Natural killer cell (primary cell): ENCODE measurements around the gene KRTAP5-2. TPM values are rescaled to one million over a fixed set of nuclear protein-coding genes. Genes with fewer than 3 reads are reported as not detected.
"Not testable (repeated sequence)": the region's sequence is repeated elsewhere in the genome, so short reads cannot be mapped to it uniquely, and the experiment has no call there.

Experiments
- ATAC-seq, 3 donors: fragments of 150-1000 bp in 2 of 3; fragments of 200-7000 bp in 1 of 3; cut with Tn5 transposase; 1 replicate in 1 of 3; 2 replicates in 2 of 3; pipeline ENCODE4 v1.10.0; 2021; ENCODE audit warnings: mild to moderate bottlenecking in 2 of 3, moderate library complexity in 2 of 3
- DNase-seq, 2 donors: peaks; one replicate each; pipeline versions ENCODE4 v3.0.0 to v3.0.0-alpha.2; 2013 to 2021; ENCODE audit warnings: mixed read lengths in 1 of 2
- H3K27ac ChIP-seq: one replicate; pipeline ENCODE4 v1.5.1; 2013; ENCODE audit warnings: mild to moderate bottlenecking, low read length
- H3K27me3 ChIP-seq: one replicate; pipeline ENCODE4 v1.6.1; 2013; ENCODE audit warnings: low read length; ENCODE audit not compliant: control insufficient read depth, insufficient read depth
- H3K36me3 ChIP-seq: one replicate; pipeline ENCODE4 v1.6.1; 2013; ENCODE audit warnings: low read length; ENCODE audit not compliant: control insufficient read depth, insufficient read depth
- H3K4me1 ChIP-seq: one replicate; pipeline ENCODE4 v1.6.1; 2013; ENCODE audit warnings: low read length; ENCODE audit not compliant: control insufficient read depth, insufficient read depth
- H3K4me3 ChIP-seq: one replicate; pipeline ENCODE4 v1.5.1; 2013; ENCODE audit warnings: low read length
- H3K9me3 ChIP-seq: one replicate; pipeline ENCODE4 v1.6.1; 2013; ENCODE audit warnings: low read length; ENCODE audit not compliant: control insufficient read depth, insufficient read depth
- H3K27ac Mint-ChIP-seq, 2 donors: one replicate each; pipeline ENCODE4 v1.8.0; 2022; ENCODE audit warnings: mild to moderate bottlenecking in 2 of 2, mixed read lengths in 2 of 2, moderate library complexity in 1 of 2
- H3K27me3 Mint-ChIP-seq, 2 donors: one replicate each; pipeline ENCODE4 v1.8.0; 2022; ENCODE audit warnings: low read depth in 2 of 2, mixed read lengths in 2 of 2
- H3K36me3 Mint-ChIP-seq: one replicate; pipeline ENCODE4 v1.8.0; 2022; ENCODE audit warnings: mixed read lengths
- H3K4me1 Mint-ChIP-seq, 2 donors: one replicate each; pipeline ENCODE4 v1.8.0; 2022; ENCODE audit warnings: mixed read lengths in 2 of 2
- H3K4me3 Mint-ChIP-seq: one replicate; pipeline ENCODE4 v1.8.0; 2022; ENCODE audit warnings: mild to moderate bottlenecking, moderate library complexity, mixed read lengths
- H3K9me3 Mint-ChIP-seq, 2 donors: one replicate each; pipeline ENCODE4 v1.8.0; 2022; ENCODE audit warnings: mixed read lengths in 2 of 2
- CTCF ChIP-seq: fragments of 200-600 bp; IDR thresholded peaks from one replicate; pipeline ENCODE4 v1.8.0; 2022; ENCODE audit warnings: antibody characterized with exemption
- WGBS: methylation state at CpG from one replicate; pipeline ENCODE4 v1.1.7; 2013; ENCODE audit warnings: missing lambda C conversion rate; ENCODE audit not compliant: insufficient coverage; 5-methylcytosine and 5-hydroxymethylcytosine counted together
- intact Hi-C: fragments of 100-400 bp; cut with micrococcal nuclease; formaldehyde crosslinking; loops from one replicate; pipeline ENCODE4 v1.14.2; 2022
- total RNA-seq, 4 donors: library from RNA; stranded (reverse); fragments of 120-200 nt in 1 of 4; gene quantifications; one replicate each; pipeline versions ENCODE4 v1.2.3 to v1.2.4, GENCODE V29; 2013 to 2022

KRTAP5-2 gene
- total RNA-seq, 3 donors from 2014 or later (not counting 1 experiment from before 2014, with no cell fraction given): not detected

GRCh38 chr11:1618231-1618630 lies 20.1 kb upstream of the KRTAP5-2 start:
- 90% methylated on average over 9 of the region's 10 CpGs for WGBS
- peak overlapping the region in 1 of 2 donors; percentile 40 for H3K27ac Mint-ChIP-seq

GRCh38 chr11:1608363-1608762 lies 10.3 kb upstream of the KRTAP5-2 start, which contains the start of gene KRTAP5-3:
TSS of gene KRTAP5-3 (minus strand) at chr11:1608463. CDS start at chr11:1608385, 78 bp downstream.
- Histone ChIP-seq H3K9me3 (no peaks in the 10 kb centered on the region), H3K27me3 (peaks cover 2% of the 10 kb centered on the region), H3K4me1 (peaks cover 15% of the 10 kb centered on the region), H3K36me3 (no peaks in the 10 kb centered on the region), H3K27ac (no peak within 1 kb of the TSS), H3K4me3 (no peak within 1 kb of the TSS)
- Mint-ChIP-seq H3K4me1 (no peaks in the 10 kb centered on the region), H3K9me3 (no peaks in the 10 kb centered on the region), H3K27ac (no peak within 1 kb of the TSS), H3K27me3 (peaks cover 23 to 26% of the 10 kb centered on the region in 2 donors), H3K4me3 (no peak within 1 kb of the TSS), H3K36me3 (no peaks in the 10 kb centered on the region)
- intact Hi-C loops: no loop called here
- TF ChIP-seq CTCF: no peak
- DNase-seq (no peak), ATAC-seq (no peak)
- WGBS: 84% methylated on average over 4 of the region's 4 CpGs

More at GRCh38 chr11:1618231-1618630, 20.1 kb upstream of the KRTAP5-2 start:
- no peaks in the 10 kb centered on the region for H3K4me1 ChIP-seq
- peaks cover 33 to 62% of the 10 kb centered on the region in 2 donors for H3K27me3 Mint-ChIP-seq
- H3K36me3 ChIP-seq: no peaks in the 10 kb centered on the region
- peaks cover 0 to 5% of the 10 kb centered on the region in 2 donors for H3K4me1 Mint-ChIP-seq
- H3K4me3 ChIP-seq: no peak overlapping the region
- no peak overlapping the region for H3K4me3 Mint-ChIP-seq
- H3K27ac ChIP-seq: no peak overlapping the region
- no peaks in the 10 kb centered on the region for H3K27me3 ChIP-seq
- intact Hi-C loops: no loop called here
- no peak for DNase-seq
- no peak for TF ChIP-seq CTCF
- no peak for ATAC-seq
- H3K9me3 ChIP-seq: no peaks in the 10 kb centered on the region
- H3K9me3 Mint-ChIP-seq: no peaks in the 10 kb centered on the region
- no peaks in the 10 kb centered on the region for H3K36me3 Mint-ChIP-seq

GRCh38 chr11:1607901-1608300 lies 9.8 kb upstream of the KRTAP5-2 start:
- H3K4me3 ChIP-seq, H3K36me3 Mint-ChIP-seq, H3K27me3 ChIP-seq, H3K9me3 ChIP-seq, H3K27ac Mint-ChIP-seq, DNase-seq, H3K9me3 Mint-ChIP-seq, H3K27ac ChIP-seq, ATAC-seq, H3K4me3 Mint-ChIP-seq, H3K36me3 ChIP-seq, H3K4me1 Mint-ChIP-seq, intact Hi-C loops: not testable (repeated sequence)
- H3K4me1 ChIP-seq: peaks cover 15% of the 10 kb centered on the region
- peaks cover 26 to 27% of the 10 kb centered on the region in 2 donors for H3K27me3 Mint-ChIP-seq
- 54% methylated on average over 4 of the region's 5 CpGs for WGBS

- H3K4me3 ChIP-seq, H3K9me3 ChIP-seq, H3K27me3 ChIP-seq, H3K27ac ChIP-seq, H3K4me3 Mint-ChIP-seq, H3K36me3 Mint-ChIP-seq, H3K36me3 ChIP-seq, H3K27ac Mint-ChIP-seq, intact Hi-C loops, DNase-seq, H3K4me1 Mint-ChIP-seq, H3K9me3 Mint-ChIP-seq, ATAC-seq: not testable (repeated sequence)
- 57% methylated on average over 18 of the region's 18 CpGs for WGBS
- H3K4me1 ChIP-seq: peaks cover 15% of the 10 kb centered on the region
- peaks cover 26 to 27% of the 10 kb centered on the region in 2 donors for H3K27me3 Mint-ChIP-seq
These were observed 9.2 kb upstream of the KRTAP5-2 start for GRCh38 chr11:1607156-1607845.

GRCh38 chr11:1605923-1606322 lies 7.8 kb upstream of the KRTAP5-2 start:
- peaks cover 15% of the 10 kb centered on the region for H3K4me1 ChIP-seq
- H3K4me1 Mint-ChIP-seq, H3K9me3 Mint-ChIP-seq, intact Hi-C loops, H3K36me3 Mint-ChIP-seq, H3K4me3 Mint-ChIP-seq, H3K4me3 ChIP-seq, H3K9me3 ChIP-seq, H3K27me3 ChIP-seq, H3K27ac Mint-ChIP-seq, H3K36me3 ChIP-seq: not testable (repeated sequence)
- DNase-seq (peak in 1 of 2 donors; percentile 41), ATAC-seq (peak in 2 of 3 donors; percentile 35 to 38)
- peak overlapping the region; percentile 9 for H3K27ac ChIP-seq
- 78% methylated on average over 13 of the region's 13 CpGs for WGBS
- peaks cover 27 to 31% of the 10 kb centered on the region in 2 donors for H3K27me3 Mint-ChIP-seq
